Tibial artery (tissue), 4 donors: Measurements from ENCODE around the gene SBF2.

ENCODE experiments used
- DNase-seq, 2 donors: peaks; one replicate each; pipeline ENCODE4 v3.0.0-alpha.2; 2019
- H3K27ac ChIP-seq, 2 donors: fragments of 200-600 bp; sonication (generic) in 1 of 2; 1 replicate in 1 of 2; 2 replicates in 1 of 2; pipeline ENCODE4 v1.5.1; 2018 to 2019; ENCODE audit warnings: mild to moderate bottlenecking in 1 of 2
- H3K27me3 ChIP-seq, 2 donors: fragments of 200-600 bp; sonication (generic) in 1 of 2; one replicate each; pipeline versions ENCODE4 v1.5.1 to v1.6.0; 2016 to 2019
- H3K36me3 ChIP-seq, 3 donors: fragments of 200-600 bp; sonication (generic) in 2 of 3; one replicate each; pipeline ENCODE4 v1.5.1; 2016 to 2019; ENCODE audit warnings: mild to moderate bottlenecking in 2 of 3
- H3K4me1 ChIP-seq, 4 donors: fragments of 200-600 bp; sonication (generic) in 2 of 4; 1 replicate in 3 of 4; 2 replicates in 1 of 4; pipeline ENCODE4 v1.5.1; 2016 to 2019
- H3K4me3 ChIP-seq, 2 donors: fragments of 200-600 bp; sonication (generic) in 1 of 2; 1 replicate in 1 of 2; 2 replicates in 1 of 2; pipeline ENCODE4 v1.5.1; 2018 to 2019; ENCODE audit warnings: mild to moderate bottlenecking in 2 of 2
- H3K9me3 ChIP-seq, 3 donors: fragments of 200-600 bp; sonication (generic) in 1 of 3; one replicate each; pipeline ENCODE4 v1.5.1; 2016 to 2019
- CTCF ChIP-seq, 2 experiments: fragments of 200-600 bp in 1 of 2; fragments of 450-650 bp in 1 of 2; IDR thresholded peaks; one replicate each; pipeline ENCODE4 v1.5.1; 2017 to 2019; ENCODE audit warnings: antibody characterized with exemption in 2 of 2, mild to moderate bottlenecking in 1 of 2, moderate library complexity in 1 of 2
- intact Hi-C: fragments of 100-400 bp; cut with DNase I; formaldehyde crosslinking; loops from one replicate; pipeline ENCODE4 v1.15.0; 2023; ENCODE audit warnings: low total_unique reads

SBF2 gene

GRCh38 chr11:9858822-9859221, 435.2 kb downstream of the SBF2 start:
- no peaks in the 10 kb centered on the region for H3K27me3 ChIP-seq
- intact Hi-C loops = no loop called here
- H3K4me3 ChIP-seq = no peak overlapping the region
- H3K27ac ChIP-seq = no peak overlapping the region
- no peaks in the 10 kb centered on the region for H3K9me3 ChIP-seq
- H3K4me1 ChIP-seq = no peaks in the 10 kb centered on the region
- no peak for DNase-seq
- TF ChIP-seq CTCF (IDR thresholded peaks at IDR 0.05) = no peak
- H3K36me3 ChIP-seq = peaks cover 14 to 26% (median 20%) of the 10 kb centered on the region in 3 donors

GRCh38 chr11:9858218-9858617, 435.8 kb downstream of the SBF2 start:
- intact Hi-C loops = no loop called here
- no peak overlapping the region for H3K4me3 ChIP-seq
- no peaks in the 10 kb centered on the region for H3K9me3 ChIP-seq
- peaks cover 14 to 26% (median 20%) of the 10 kb centered on the region in 3 donors for H3K36me3 ChIP-seq
- no peaks in the 10 kb centered on the region for H3K27me3 ChIP-seq
- no peaks in the 10 kb centered on the region for H3K4me1 ChIP-seq
- no peak overlapping the region for H3K27ac ChIP-seq
- no peak for DNase-seq
- TF ChIP-seq CTCF (IDR thresholded peaks at IDR 0.05) = no peak

GRCh38 chr11:9855579-9856287, 438.3 kb downstream of the SBF2 start:
- H3K4me3 ChIP-seq = no peak overlapping the region

GRCh38 chr11:9853929-9854552, 440.0 kb downstream of the SBF2 start:
- intact Hi-C loops = no loop called here
- DNase-seq = no peak

More at GRCh38 chr11:9855579-9856287, 438.3 kb downstream of the SBF2 start:
- Histone ChIP-seq H3K9me3 (no peaks in the 10 kb centered on the region), H3K36me3 (peaks cover 14 to 38% (median 29%) of the 10 kb centered on the region in 3 donors), H3K27ac (no peak overlapping the region), H3K27me3 (no peaks in the 10 kb centered on the region), H3K4me1 (no peaks in the 10 kb centered on the region)
- DNase-seq = no peak
- intact Hi-C loops = no loop called here
- no peak for TF ChIP-seq CTCF (IDR thresholded peaks at IDR 0.05)

GRCh38 chr11:9852465-9852864, 441.6 kb downstream of the SBF2 start:
- Histone ChIP-seq H3K4me1 (no peaks in the 10 kb centered on the region), H3K27me3 (no peaks in the 10 kb centered on the region), H3K27ac (no peak overlapping the region), H3K4me3 (no peak overlapping the region), H3K9me3 (no peaks in the 10 kb centered on the region), H3K36me3 (peaks cover 20 to 53% (median 52%) of the 10 kb centered on the region in 3 donors)
- TF ChIP-seq CTCF (IDR thresholded peaks at IDR 0.05) = no peak
- DNase-seq = no peak
- intact Hi-C loops = no loop called here

More at GRCh38 chr11:9853929-9854552, 440.0 kb downstream of the SBF2 start:
- no peak overlapping the region for H3K4me3 ChIP-seq
- no peak for TF ChIP-seq CTCF (IDR thresholded peaks at IDR 0.05)
- no peaks in the 10 kb centered on the region for H3K4me1 ChIP-seq
- H3K27ac ChIP-seq = no peak overlapping the region
- H3K9me3 ChIP-seq = no peaks in the 10 kb centered on the region
- H3K36me3 ChIP-seq = peaks cover 20 to 48% (median 43%) of the 10 kb centered on the region in 3 donors
- no peaks in the 10 kb centered on the region for H3K27me3 ChIP-seq
